ENCODE measurements around the gene KRT83. TPM values are rescaled to one million over a fixed set of nuclear protein-coding genes. Genes with fewer than 3 reads are reported as not detected.

KRT83 gene
- total RNA-seq, 1 donor from 2014 or later = not detected

DNA sequence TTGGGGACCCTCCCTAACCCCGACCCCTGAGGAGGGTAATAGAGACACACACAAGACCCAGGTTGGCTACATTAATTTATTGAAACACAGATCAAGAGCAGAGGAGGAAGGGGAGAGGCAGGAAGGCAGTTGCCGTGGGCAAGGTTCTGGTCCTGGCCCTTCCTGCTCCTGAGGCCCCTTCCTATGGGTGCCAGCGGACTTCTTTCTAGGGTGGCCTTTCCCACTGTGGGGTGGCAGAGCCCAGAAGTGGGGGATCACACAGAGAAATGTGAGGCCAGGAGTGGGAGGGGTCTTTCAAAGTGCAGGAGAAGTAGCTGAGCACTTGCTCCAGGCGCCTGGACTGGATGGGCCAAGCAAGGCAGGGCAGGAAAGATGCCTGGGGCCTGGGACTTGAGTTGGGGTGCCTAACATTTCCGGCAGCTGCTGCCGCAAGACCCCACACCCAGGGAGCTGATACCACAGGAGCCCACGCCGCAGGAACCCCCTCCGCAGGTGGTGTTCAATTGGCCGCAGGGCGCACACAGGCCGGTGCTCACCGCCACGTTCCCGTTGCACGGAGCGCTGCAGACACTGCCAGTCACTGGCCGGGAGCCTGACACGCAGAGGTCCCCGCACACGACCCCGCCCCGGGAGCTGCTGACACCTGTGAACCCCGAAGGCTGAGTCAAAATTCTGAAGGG, 35.2 kb downstream of the KRT83 start:
- Histone ChIP-seq H3K4me1 (peaks cover 11% of the 10 kb centered on the region), H3K4me3 (no peak overlapping the region), H3K36me3 (no peaks in the 10 kb centered on the region), H3K27ac (no peak overlapping the region), H3K9me3 (no peaks in the 10 kb centered on the region), H3K27me3 (no peaks in the 10 kb centered on the region)
- peak; percentile 80 to 87 for DNase-seq (ENCODE audit: extremely low spot score in 2 of 2)
- TF ChIP-seq, protein P1, sequence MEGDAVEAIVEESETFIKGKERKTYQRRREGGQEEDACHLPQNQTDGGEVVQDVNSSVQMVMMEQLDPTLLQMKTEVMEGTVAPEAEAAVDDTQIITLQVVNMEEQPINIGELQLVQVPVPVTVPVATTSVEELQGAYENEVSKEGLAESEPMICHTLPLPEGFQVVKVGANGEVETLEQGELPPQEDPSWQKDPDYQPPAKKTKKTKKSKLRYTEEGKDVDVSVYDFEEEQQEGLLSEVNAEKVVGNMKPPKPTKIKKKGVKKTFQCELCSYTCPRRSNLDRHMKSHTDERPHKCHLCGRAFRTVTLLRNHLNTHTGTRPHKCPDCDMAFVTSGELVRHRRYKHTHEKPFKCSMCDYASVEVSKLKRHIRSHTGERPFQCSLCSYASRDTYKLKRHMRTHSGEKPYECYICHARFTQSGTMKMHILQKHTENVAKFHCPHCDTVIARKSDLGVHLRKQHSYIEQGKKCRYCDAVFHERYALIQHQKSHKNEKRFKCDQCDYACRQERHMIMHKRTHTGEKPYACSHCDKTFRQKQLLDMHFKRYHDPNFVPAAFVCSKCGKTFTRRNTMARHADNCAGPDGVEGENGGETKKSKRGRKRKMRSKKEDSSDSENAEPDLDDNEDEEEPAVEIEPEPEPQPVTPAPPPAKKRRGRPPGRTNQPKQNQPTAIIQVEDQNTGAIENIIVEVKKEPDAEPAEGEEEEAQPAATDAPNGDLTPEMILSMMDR (IDR thresholded peaks at IDR 0.05) = no peak
- TF ChIP-seq POLR2A (IDR thresholded peaks at IDR 0.05) = no peak
- TF ChIP-seq POLR2AphosphoS5 (IDR thresholded peaks at IDR 0.05; ENCODE audit: insufficient read depth in 1 of 2, low read depth in 1 of 2) = no peak
- intact Hi-C loops (cut with DNase I) = no loop called here

DNA sequence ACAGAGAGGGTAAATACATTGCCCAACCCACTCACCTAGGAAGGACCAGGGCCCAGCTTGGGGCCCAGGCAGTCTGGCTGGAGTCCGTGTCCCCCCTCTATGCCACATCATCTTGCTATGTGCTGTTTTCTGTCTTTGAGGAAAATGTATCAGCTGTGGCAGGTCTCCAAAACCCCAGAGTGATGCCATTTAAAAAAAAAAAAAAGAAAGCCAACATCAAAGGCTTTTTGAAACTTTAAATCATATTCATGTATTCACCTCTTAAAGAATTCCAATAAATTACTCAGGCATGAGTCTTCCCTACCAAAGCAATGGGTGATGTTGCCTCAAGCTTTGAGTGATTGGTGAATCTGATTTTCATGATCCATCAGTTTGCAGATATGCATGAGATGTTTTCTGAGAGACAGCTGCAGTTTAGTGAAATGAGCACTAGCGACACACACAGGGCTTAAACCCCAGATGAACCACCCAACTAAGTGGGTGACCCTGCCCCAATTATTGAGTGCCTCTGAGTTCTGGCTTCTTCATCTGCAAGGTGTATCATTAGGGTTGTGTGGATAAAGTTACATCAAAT, 35.9 kb downstream of the KRT83 start:
- Histone ChIP-seq H3K9me3 (no peaks in the 10 kb centered on the region), H3K4me1 (peaks cover 18% of the 10 kb centered on the region), H3K27me3 (no peaks in the 10 kb centered on the region), H3K36me3 (no peaks in the 10 kb centered on the region), H3K4me3 (no peak overlapping the region), H3K27ac (no peak overlapping the region)
- intact Hi-C loops (cut with DNase I) = no loop called here
- TF ChIP-seq, protein P1 (IDR thresholded peaks at IDR 0.05) = no peak
- TF ChIP-seq POLR2A (IDR thresholded peaks at IDR 0.05) (no peak), POLR2AphosphoS5 (IDR thresholded peaks at IDR 0.05; ENCODE audit: insufficient read depth in 1 of 2, low read depth in 1 of 2) (no peak)
- DNase-seq (ENCODE audit: extremely low spot score in 2 of 2) = peak; percentile 10 to 25

DNA sequence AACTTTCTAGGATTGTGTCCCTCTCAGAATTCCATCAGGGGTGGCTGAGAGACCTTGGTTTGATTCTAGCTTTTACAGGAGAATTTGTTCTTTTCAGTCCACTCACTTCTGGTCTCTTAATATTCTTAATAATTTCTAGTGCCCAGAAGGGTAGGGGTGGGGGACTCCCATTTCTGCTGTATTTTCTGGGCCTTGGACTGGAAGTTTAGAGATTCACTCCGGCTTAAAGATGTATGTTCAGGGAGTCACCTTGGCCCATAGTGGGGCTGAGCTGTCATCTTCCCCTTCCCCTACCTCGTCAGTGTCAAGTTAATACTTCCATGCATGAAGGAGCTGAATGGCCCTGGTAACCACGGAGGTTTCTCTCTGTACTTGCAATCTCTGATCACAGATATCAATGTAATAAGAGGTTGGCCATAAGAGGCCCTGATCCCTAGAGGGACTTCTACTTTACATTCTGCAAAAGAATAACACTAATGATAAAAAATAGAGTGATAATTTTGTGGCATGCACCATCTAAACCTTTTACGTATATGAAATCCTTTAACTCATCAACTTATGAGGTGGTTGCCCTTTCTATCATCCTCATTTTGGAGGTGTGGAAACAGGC, 36.5 kb downstream of the KRT83 start:
- Histone ChIP-seq H3K27ac (no peak overlapping the region), H3K27me3 (no peaks in the 10 kb centered on the region)

DNA sequence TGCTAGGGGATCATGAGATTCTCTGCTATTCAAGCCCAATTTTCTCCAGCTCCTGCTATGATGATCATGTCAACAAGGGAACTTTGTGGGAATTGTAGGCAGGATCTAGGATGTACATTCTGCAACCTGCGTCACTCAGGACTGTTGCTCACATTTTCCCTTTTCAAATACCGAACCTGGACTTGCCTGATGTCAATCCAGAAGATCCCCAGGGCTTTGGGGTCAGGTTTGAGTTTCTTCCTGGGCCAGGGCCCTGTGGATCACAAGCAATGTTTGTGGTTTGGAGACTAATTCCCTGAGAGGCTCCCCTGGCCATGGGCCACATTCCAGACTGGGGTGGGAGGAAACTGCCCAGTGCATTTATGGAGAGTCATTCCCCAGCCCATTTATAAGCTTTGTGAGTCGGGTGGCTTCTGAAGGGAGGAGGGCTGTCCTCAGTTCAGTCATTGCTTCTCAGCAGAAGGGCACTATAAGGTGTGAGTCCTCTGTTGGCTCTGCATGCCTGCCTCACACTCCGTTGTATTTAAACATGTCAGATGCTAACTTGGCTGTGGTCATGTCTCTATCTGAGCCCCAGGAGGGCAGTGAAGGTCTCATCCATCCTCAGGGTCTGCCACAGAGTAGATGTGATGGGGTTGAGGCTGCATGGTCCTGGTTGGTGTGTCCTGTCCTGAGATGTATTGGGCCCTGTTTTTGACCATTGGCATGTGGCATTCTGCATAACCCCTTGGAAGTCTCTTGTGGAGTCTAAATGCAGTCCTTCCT, 40.2 kb downstream of the KRT83 start:
- intact Hi-C loops (cut with DNase I) = no loop called here
- Histone ChIP-seq H3K4me1 (peaks cover 38% of the 10 kb centered on the region), H3K27ac (peak overlapping the region; percentile 90), H3K4me3 (no peak overlapping the region), H3K36me3 (no peaks in the 10 kb centered on the region), H3K9me3 (no peaks in the 10 kb centered on the region), H3K27me3 (no peaks in the 10 kb centered on the region)
- TF ChIP-seq, protein P1 (IDR thresholded peaks at IDR 0.05) = no peak
- TF ChIP-seq POLR2AphosphoS5 (IDR thresholded peaks at IDR 0.05; ENCODE audit: insufficient read depth in 1 of 2, low read depth in 1 of 2) = peak in 1 of 2 donors; percentile 15
- peak; percentile 95 to 96 for DNase-seq (ENCODE audit: extremely low spot score in 2 of 2)

More for the DNA sequence above, 36.5 kb downstream of the KRT83 start:
- Histone ChIP-seq H3K4me1 (peaks cover 24% of the 10 kb centered on the region), H3K9me3 (no peaks in the 10 kb centered on the region), H3K4me3 (no peak overlapping the region), H3K36me3 (no peaks in the 10 kb centered on the region)
- TF ChIP-seq, protein P1 (IDR thresholded peaks at IDR 0.05) = no peak
- TF ChIP-seq POLR2AphosphoS5 (IDR thresholded peaks at IDR 0.05; ENCODE audit: insufficient read depth in 1 of 2, low read depth in 1 of 2) (no peak), POLR2A (IDR thresholded peaks at IDR 0.05) (no peak)
- peak in 1 of 2 donors; percentile 49 for DNase-seq (ENCODE audit: extremely low spot score in 2 of 2)
- intact Hi-C loops (cut with DNase I) = no loop called here
